GM19239 (cell line): ENCODE results near the gene TMIGD2.
"Not testable (repeated sequence)": the region's sequence is repeated elsewhere in the genome, so short reads cannot be mapped to it uniquely, and the experiment has no call there.

ENCODE experiments used
- DNase-seq: peaks from one replicate; pipeline ENCODE4 v3.0.0; 2011; ENCODE audit warnings: low spot score; ENCODE audit not compliant: insufficient read length
- FAIRE-seq: peaks from 2 replicates; lab custom pipeline; 2011; peaks lifted over from hg19 to GRCh38; lab: Jason Lieb, UNC

The TMIGD2 gene

DNA sequence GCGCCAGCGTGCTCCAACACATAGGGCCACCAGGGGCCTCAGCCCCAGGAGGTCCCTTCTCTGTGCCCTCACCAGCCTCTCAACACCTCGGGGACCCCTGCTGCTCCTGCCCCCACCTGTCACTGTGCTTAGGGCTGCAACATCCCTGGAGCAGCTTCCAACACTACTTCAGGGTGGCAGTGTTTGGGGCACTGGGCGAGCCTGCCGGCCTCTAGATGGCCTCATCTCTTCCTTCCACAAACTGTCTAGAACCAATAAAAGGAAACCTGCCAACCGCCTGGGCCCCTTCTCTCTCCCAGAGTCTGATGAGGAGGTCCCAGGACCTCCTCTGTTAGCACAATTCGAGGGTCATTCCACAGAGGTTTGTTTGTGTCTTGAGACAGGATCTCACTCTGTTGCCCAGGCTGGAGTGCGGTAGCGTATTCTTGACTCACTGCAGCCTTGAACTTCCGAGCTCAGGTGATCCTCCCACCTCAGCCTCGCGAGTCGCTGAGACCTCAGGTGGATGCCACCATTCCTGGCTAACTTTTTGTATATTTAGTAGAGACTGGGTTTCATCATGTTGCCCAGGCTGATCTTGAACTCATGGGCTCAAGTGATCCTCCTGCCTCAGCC is 33.3 kb downstream of the TMIGD2 start:
- DNase-seq (no peak), FAIRE-seq (no peak)

DNA sequence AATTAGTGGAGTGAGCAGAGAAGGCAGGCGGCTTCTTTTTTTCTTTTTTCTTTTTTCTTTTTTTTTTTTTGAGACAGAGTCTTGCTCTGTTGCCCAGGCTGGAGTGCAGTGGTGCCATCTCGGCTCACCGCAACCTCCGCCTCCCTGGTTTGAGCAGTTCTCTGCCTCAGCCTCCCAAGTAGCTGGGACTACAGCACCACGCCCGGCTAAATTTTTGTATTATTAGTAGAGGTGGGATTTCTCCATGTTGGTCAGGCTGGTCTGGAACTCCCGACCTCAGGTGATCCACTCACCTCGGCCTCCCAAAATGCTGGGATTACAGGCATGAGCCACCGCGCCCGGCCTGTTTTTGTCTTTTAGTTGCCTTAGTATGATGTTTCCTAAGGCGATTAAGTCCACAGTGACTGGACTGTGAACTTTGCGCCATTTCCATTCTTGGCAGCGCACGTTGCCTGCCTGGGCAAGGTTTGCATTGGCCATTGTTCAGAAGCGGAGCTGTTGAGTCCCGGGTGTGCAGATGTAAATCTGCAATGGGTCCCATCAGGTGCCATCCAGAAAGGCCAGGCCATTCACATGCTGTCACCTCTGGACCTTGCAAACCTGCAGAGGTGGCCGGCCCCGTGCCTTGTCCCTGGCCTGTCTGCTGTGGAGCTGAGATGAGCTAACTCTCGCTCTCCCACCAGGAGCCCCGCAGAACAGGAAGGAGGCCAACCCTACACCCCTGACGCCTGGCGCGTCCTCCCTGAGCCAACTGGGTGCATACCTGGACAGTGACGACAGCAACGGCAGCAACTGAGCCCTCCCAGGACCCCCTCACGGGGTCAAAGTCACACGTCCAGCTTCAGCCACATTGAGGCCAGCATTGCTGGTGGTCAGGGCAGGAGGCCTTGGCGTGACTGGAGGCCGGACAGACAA is 34.0 kb downstream of the TMIGD2 start:
- no peak for DNase-seq
- FAIRE-seq: no peak

DNA sequence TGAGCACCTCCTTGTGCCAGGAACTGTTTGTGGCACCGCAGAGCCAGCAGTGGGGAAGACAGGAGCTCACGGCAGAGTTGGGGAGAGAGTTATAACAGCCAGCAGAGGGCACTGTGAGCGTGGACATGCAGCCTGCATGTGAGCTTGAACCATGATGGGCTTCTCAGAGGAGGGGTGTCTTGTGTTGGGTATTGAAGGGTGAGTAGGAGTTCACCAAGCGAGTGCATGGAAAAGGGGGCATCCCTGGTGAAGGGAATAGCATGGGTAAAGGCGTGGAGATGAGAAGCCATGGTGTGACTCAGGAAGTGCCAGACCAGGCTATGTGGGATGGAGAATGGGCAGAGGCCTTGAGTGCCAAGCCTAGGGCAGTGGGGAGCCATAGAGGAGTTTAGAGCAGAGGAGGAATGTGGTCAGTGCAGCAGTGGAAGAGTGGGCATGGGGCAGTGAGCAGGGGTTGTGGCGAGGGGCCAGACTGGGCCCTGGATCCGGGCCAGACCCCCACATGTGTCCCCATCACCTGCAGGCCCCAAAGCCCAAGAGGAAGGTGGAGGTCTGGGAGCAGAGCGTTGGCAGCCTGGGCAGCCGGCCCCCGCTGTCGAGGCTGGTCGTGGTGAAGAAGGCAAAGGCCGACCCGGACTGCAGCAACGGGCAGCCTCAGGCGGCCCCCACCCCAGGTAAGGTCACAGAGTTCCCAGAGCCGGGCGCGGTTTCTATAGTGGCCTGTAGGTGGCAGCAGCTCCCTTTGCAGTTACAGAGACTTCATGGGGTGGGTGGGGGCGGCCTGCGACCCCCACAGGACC is 34.9 kb downstream of the TMIGD2 start:
- FAIRE-seq: no peak

DNA sequence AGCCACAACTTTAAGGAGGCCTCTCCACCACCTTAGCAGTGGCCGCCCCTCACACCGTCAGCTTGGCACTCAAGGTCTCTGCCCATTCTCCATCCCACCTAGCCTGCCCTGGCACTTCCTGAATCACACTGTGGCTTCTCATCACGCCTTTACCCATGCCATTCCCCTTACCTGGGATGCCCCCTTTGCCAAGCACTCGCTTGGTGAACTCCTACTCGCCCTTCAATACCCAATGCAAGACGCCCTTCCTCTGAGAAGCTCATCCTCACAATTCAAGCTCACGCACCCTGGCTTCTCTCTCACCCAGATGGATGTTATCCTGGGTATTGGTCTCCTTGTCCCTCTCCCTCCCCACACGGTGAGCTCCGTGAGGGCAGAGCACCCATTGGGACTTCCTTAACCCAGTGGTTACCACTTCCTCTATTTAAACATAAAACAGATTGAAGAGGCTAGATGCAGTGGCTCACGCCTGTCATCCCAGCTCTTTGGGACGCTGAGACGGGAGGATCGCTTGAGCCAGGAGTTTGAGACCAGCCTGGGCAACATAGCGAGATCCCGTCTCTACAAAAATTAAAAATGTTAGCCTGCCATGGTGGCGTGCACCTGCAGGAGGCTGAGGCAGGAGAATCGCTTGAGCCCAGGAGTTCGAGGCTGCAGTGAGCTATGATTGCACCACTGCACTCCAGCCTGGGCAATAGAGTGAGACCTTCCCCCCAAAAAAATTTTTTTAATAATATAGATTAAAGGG is 35.8 kb downstream of the TMIGD2 start:
- FAIRE-seq (no peak), DNase-seq (no peak)

More for the DNA sequence above, 34.9 kb downstream of the TMIGD2 start:
- peak; percentile 65 for DNase-seq

DNA sequence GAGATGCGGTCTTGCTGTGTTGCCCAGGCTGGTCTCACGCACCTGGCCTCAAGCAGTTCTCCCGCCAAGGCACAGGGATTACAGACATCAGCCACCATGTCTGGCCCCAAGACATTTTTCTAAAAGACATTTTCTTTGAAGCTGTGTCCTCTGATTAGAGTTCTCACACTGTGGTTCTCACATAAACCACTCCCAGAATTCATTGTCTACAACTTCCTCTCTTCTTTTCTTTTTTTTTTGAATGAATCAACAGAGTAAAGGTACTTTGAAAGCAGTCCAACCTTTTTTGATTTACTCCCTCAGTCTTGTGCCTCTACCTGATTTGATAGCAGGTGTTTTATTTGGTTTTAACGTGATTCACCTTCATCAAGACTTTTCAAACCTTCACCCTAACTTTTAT is 37.4 kb downstream of the TMIGD2 start:
- no peak for FAIRE-seq
- no peak for DNase-seq

DNA sequence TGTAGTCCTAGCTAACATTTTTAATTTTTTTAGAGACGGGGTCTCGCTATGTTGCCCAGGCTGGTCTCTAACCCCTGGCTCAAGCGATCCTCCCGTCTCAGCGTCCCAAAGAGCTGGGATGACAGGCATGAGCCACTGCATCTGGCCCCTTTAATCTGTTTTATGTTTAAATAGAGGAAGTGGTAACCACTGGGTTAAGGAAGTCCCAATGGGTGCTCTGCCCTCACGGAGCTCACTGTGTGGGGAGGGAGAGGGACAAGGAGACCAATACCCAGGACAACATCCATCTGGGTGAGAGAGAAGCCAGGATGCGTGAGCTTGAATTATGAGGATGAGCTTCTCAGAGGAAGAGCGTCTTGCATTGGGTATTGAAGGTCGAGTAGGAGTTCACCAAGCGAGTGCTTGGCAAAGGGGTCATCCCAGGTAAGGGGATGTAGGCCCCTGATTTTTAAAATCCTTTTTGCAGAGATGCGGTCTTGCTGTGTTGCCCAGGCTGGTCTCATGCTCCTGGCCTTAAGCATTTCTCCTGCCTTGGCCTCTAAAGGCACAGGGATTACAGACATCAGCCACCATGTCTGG is 41.5 kb downstream of the TMIGD2 start:
- DNase-seq: no peak
- no peak for FAIRE-seq

DNA sequence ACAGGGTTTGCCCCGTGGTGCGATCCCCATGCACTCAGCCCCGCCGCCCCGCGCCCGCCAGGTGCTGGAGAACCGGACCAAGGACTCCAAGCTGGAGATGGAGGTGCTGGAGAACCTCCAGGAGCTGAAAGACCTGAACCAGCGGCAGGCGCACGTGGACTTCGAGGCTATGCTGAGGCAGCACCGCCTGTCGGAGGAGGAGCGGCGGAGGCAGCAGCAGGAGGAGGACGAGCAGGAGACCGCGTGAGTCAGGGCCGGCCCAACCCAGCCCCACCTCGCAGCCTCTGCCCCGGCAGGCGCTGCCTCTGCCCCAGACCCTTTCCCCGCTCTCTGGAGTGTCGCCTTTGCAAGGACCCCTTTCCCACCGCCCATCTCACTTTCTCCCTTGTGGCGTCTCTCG is 44.0 kb downstream of the TMIGD2 start:
- no peak for FAIRE-seq
- no peak for DNase-seq

DNA sequence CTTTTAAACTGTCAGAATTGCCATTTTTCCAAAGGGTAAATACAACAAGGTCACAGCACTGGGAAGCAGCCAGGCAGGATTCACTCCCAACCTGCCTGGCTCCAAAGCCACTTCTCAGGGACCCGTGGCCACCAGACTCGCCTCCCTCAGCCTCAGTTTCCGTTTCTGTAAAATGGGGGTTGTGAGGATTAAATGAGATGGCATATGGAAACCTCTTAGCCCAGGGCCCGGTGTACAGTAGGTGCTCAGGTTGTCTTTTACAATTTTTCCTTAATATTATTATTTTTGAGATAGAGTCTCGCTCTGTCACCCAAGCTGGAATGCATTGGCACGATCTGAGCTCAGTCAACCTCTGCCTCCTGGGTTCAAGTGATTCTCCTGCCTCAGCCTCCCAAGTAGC is 45.2 kb downstream of the TMIGD2 start:
- FAIRE-seq: no peak
- DNase-seq: no peak

DNA sequence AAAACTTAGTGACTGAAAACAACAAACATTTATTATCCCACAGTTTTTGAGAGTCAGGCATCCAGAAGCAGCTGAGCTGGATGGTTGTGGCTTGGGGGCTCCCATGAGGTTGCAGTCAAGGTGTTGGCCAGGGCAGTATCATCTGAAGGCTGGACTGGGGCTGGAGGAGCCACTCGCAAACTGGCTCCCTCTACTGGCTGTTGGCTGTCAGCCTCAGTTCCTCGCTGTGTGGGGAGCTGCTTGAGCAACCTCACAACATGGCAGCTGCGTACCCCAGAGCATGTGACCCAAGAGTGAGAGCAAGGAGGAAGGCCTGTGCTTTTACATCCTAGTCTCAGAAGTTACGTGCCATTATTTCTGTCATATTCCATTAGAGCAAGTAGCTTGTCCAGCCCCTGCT is 45.6 kb downstream of the TMIGD2 start:
- FAIRE-seq (no peak), DNase-seq (no peak)

DNA sequence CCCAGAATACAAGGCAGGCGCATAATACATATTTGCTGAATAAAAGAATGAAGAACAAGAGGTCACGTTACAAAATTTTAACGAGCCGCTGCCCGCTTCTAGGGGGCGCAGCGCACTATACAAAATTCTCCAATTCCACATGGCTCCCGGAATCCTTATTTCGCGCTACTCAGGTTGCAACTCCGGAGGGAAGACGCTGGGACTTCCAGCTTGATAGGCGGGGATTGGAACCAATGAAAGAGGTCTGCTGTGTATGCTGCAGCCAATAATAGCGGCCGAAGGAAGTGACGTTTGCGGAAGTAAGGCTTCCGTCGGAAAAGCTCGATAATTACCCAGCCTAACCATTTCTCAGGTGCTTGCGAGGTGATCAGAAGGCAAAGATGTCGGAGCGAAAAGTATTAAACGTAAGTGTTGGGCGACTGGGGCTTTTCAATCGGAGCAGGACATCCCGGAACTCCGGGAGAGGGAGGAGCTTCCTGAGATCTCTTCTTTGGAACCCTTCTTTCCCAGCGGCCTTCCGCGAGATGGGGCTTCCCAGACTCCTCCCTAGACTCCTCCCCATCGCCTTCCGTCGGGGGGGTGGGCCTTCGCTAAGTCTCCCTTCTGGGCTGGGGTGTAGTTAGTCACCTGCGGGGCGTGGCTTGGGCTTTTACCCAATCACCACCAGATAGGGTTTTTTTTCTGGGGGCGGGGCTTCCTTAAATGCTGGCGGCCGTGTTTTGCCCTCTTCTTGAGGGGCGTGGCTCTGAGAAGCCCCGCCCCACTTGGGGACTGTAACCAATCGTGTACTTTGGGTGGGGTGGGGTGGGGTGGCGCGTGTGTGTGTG is 55.2 kb downstream of the TMIGD2 start, which contains the start of gene YJU2:
YJU2 (plus strand) TSS at position 314 of the 827 bp plus-strand sequence; CDS start at position 381, 67 bp downstream.
- DNase-seq (peak; percentile 98), FAIRE-seq (peak; percentile 98)

DNA sequence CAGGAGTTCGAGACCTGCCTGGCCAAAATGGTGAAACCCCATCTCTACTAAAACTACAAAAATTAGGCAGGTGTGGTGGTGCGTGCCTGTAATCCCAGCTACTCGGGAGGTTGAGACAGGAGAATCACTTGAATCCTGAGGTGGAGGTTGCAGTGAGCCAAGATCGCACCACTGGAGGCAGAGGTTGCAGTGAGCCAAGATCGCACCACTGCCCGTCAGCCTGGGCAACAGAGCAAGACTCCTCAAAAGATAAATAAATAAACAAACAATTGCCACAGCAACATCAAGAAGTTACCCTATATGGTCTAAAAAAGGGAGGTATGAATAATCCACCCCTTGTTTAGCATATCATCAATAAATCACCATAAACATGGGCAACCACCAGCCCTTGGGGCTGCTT is 56.3 kb downstream of the TMIGD2 start:
- FAIRE-seq, DNase-seq: not testable (repeated sequence)
